ENCODE results near the gene CCDC85C.

The CCDC85C gene

GRCh38 chr14:99535908-99536778 is 67.9 kb downstream of the CCDC85C start:
- DNase-seq: no peak

- DNase-seq: no peak
Observed at GRCh38 chr14:99535448-99535847, 68.6 kb downstream of the CCDC85C start.

DNA sequence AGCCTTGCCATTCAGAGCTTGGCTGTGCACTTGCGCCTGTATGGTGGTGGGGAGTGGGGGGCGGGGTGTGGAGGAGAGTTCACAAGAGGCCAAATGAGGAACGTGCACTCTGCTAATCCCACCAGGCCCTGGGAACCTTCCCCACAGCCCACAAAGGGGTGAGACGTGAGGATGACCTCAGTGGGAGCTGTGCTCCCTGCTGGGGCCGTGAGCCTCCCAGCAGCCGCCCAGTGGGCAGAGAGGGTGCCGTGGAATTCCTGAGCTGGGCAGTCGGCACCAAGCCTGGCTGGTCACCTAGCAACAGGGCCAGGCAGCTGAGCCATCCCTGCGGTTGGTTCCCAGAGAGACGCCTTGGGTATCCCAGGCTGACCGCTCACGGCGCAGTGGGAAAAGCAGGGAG is 69.1 kb downstream of the CCDC85C start:
- DNase-seq: no peak

DNA sequence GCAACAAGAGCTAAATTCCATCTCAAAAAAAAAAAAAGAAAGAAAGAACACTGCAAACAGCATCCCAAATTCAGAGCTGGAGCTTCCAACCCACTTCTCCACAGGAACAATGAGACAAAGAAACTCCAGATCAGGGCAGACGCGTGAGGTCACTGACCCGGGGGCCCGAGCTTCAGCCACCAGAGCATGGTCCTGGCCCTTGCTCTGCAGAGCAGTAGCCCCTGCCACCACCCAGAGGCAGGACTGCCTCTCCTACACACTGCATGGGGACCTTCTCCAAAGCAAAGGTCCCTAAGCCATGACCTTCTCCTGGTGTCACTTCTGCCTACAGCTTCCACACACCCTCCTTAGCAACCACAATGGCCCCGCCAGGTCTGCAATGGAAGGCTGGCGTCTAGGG is 69.7 kb downstream of the CCDC85C start:
- DNase-seq: no peak

DNA sequence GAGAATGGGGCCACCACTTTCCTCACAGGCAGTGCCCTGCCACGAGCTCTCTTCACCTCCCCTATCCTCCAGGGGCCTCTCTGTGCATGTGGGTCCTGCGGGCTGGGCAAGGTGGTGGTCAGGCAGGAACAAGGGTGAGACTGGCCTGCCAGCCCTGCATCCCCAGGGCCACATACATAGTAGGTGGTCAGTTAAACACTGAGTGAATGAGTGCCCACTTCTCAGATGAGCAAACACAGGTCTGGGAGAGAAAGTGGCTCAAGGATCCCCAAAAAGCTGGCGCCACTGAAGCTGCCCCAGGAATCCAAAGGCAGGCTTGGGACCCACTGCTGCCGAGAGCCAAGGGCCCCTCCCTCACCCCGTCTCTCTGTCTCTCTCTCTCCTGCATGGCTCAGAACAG is 71.7 kb downstream of the CCDC85C start:
- no peak for DNase-seq

DNA sequence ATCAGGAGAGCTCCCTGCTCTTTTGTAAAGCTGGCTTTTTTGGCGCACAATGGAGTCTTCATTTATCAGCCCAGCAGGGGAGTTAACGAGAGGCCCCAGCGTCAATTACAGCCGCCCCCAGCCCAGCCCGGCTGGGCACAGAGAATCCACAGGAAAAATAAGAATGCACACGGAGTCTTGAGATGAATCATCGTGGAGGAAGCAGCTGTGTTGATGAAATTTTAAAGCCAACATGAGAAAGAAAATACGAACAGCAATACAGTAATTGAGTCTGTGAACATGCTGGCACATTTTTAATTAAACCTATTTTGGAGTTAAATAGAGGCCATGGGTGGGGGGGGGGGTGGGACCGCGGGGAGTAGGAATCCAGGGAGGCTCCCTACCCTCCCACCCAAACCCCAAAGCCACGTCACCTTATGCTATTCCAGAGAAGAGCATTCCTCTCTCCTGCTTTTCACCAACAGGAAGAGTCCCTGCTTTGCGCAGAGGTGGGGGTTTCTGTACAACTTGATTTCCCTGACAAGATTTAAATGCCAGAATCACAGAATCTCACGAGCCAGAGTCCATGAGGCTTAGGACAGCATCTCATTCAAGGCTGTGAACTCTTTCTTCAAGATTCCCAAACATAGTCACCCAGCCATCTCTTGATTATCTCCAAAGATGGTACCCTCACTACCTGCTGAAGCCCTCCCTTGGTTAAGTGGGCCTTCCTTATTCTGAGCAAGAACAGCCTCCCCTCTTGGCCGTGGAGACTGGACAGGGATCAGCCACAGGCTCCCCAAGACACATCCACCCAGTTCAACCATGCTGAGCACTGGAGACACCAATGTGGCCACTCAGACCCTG is 72.5 kb downstream of the CCDC85C start:
- no peak for DNase-seq

GRCh38 chr14:99530407-99531155 is 73.4 kb downstream of the CCDC85C start:
- DNase-seq: no peak

- DNase-seq: no peak
Observed at GRCh38 chr14:99529899-99530298, 74.1 kb downstream of the CCDC85C start.

DNA sequence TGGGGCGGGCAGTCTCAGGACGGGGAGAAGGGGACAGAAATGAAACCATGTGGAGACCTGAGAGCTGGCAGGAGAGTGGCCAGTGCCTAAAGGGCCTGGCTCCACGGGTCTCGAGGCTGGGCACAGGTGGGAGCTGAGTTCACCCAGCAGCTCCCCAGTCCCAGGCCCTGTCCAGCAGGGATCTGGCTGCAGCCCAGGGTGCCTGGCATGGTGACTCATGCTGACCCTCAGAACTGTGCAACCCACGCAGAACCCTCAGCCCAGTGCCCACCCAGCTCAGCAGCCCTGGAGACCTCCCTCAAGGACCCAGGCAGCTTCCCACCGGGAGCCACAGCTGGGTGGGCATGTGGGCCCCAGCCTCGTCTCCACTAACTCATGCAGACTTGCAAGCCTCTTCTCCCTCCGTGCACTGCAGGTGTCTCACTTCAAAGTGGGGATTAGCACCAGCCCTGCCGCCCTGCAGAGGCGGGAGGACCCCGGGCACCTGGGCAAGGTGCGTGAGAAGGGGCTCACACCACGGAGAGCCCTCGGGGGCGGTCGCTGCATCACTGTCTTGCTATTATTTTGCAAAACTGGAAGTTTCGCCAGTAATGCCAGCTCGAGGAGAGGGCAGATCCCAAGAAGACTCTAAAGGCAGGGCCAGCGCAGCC is 76.5 kb downstream of the CCDC85C start:
- DNase-seq: no peak

DNA sequence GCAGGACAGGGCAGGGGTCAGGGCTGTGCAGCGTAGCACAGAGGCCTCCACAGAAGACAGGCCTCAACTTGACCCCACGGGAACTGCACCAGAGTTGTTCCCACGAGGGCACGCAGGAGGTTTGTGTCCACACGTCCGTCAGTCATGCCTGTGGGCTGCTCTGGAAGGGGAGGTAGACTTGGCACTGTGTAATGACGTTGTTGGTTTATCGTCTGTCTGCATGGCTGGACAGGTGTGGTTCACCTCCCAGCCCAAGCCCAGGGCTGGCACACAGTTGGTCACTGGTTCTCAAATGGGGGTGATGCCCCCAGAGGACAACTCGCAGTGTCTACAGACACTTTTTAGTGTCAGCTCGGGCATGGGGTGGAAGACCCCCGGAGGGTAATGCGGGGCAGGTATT is 77.0 kb downstream of the CCDC85C start:
- DNase-seq: no peak

DNA sequence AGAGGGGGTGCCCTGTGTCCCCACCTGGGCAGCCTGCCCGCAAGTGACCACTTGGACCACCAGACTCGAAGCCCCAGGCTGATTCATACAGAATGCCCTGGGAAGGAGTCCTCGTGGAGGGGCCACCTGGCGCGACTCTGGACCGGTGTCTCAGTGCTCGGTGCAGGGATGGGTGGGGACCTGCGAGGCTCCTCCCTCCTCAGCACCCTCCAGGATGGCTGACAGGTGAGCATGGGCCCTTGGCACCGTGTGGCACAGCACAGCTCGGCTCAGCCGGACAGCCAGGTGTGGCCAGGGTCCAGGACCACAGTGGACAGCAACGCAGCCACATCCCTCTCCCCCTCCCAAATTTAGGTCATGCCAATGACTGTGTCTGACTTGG is 78.3 kb downstream of the CCDC85C start:
- no peak for DNase-seq

DNA sequence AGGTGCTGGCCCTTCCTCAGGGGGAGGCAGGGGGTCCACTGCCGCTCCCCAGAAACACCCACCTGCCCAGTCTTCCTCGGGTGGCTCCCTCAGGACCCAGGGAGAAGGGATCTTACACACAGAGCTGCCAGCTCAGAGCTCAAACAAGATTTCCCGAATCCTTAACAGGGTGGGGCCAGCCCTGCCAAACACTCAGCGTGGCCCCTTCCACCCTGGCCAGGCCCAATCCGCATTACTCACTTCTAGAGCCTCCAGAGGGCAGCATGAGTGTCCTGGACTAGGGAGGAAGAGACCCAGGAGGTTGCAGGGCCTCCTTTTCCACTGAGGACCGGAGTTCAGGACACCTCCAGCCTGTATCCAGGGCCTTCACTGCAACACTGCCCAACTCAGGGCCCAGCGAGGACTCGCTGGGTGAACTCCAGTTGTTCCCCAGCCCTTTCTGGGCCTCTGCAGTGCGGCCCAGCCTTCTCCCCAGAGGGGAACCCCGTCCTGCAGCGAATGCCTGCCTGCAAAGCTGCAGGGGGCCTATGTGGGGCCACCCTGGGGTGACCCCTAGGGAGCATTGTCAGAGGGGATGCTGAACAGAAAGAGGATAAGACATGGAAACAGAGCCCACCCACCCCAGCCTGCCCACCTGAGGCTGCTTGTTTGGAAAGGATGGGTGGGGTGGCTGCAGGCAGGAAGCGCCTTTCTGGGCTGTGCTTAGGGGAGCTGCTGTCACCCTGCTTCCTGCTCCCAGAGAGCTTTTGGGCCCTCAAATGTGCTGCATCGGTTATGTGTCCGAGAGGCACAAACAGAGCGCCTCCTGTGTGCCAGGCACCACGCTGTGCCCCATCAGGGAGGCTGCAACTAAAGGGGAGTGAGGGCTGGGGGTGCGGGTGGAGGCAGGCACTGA is 79.0 kb downstream of the CCDC85C start:
- DNase-seq: no peak

GRCh38 chr14:99524091-99524661 is 79.8 kb downstream of the CCDC85C start:
- no peak for DNase-seq

DNA sequence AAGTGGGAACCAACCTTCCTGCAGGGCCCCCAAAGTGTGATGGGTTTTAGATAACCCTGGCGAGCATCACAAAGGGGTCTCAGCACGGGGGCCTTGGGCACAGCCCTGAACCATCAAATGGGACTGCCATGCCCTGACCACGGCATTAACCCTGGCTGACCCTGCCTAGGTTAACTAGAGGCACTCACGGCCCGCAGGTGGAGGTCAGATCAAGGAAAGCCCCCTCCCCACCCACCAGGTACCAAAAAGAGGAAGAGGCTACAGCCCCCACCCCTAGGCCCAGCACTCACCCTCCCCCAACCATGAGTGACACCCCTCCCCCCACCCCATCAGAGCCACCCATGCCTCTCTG is 80.3 kb downstream of the CCDC85C start:
- DNase-seq: no peak

- no peak for DNase-seq
Observed at GRCh38 chr14:99522934-99523703, 80.9 kb downstream of the CCDC85C start.

DNA sequence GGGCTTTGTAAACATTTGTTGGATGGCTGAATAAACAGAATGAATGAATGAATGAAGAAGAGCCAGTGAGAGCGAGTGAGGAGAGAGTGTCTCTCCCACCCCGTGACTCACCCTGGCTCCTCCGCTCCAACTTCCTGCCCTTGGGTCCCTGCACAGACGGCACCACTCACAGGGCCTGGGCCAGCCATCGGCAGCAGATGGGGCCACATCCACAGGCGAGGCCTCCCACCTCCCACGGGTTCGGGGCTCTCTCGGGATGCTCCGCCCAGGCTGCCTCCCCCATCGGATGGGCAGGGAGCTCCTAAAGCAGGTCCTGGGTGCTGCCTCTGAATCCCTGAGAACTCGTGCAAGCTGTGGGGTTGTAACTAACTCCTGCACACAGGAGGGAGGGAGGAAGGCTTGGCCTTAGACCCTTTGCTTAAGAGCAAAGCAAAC is 81.5 kb downstream of the CCDC85C start:
- DNase-seq: no peak

- DNase-seq: no peak
Observed at GRCh38 chr14:99522025-99522401, 82.0 kb downstream of the CCDC85C start.

DNA sequence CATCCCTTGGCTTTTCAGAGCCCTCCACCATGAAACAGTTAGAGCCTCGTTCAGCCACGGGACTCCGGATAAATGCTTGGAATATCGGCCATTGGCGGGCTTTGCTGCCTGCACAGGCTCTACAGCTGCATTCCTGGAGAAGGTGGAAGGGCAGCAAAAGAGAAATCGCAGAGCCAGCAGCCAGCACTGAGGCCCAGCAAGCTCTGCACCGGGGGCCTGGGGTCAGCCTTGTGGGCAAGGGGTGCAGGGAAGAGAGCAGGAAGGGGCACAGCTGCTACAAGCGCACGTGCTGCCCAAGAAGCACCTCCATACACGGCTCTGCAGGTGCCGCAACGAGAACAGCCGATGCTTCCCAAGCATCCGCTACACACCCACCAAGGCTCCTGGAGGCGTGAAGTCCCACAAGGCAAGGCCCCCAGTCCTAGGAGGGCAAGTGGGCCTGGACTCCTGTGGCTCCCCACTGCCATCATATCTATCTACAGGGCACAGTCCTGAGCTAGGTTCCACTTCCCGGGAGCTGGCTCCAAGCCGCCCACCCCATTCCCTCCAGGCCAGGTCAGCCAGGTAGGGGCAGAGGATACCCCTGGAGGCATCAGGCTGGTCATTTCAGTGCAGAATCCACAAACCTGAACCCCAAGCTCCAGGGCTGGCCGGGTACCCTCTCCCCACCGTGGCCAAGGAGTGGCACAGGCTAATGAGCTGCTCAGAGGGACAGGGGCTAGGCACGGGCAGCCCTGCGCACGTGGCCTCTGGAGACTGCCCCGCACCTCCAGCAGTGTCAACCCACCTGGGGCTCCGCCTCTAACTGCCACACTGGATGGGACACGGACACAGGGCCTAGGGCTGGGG is 82.6 kb downstream of the CCDC85C start:
- no peak for DNase-seq

GRCh38 chr14:99520571-99521081 is 83.4 kb downstream of the CCDC85C start:
- DNase-seq: no peak

Measured in NCI-H1048 (cell line).